Sigmoid colon (tissue), 3 donors: ENCODE measurements around the gene CENPP.

Source experiments
- POLR2A ChIP-seq, 2 donors: fragments of 450-650 bp; IDR thresholded peaks; one replicate each; pipeline ENCODE4 v1.6.1; 2016; ENCODE audit warnings: antibody characterized with exemption in 2 of 2, mild to moderate bottlenecking in 2 of 2, moderate library complexity in 2 of 2
- TF ChIP-seq, protein P1 (sequence below), 4 experiments: fragments of 450-650 bp in 3 of 4; fragments of 200-600 bp in 1 of 4; IDR thresholded peaks; one replicate each; pipeline ENCODE4 v1.5.1; 2016 to 2019; ENCODE audit warnings: antibody characterized with exemption in 4 of 4, mild to moderate bottlenecking in 3 of 4, moderate library complexity in 2 of 4

DNA sequence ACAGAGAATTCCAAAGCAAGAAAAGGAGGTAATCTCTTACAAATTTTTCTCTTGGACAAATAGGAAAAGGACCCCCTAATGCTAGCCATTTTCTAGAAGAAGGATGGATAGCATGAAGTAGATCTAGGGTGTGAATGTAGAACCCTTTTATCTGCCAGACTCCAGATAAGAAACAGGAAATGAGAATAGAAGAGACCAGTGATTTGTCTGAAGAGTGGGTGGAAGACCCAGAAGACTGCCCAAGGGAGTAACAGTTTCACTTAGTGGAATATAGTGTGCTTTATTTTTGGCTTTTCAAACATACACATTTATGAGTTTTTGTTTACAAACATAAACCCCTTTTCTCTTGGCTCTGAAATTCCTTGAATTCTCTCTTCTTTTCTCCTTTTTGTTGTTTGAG is 185.0 kb downstream of the CENPP start:
- TF ChIP-seq, protein P1, sequence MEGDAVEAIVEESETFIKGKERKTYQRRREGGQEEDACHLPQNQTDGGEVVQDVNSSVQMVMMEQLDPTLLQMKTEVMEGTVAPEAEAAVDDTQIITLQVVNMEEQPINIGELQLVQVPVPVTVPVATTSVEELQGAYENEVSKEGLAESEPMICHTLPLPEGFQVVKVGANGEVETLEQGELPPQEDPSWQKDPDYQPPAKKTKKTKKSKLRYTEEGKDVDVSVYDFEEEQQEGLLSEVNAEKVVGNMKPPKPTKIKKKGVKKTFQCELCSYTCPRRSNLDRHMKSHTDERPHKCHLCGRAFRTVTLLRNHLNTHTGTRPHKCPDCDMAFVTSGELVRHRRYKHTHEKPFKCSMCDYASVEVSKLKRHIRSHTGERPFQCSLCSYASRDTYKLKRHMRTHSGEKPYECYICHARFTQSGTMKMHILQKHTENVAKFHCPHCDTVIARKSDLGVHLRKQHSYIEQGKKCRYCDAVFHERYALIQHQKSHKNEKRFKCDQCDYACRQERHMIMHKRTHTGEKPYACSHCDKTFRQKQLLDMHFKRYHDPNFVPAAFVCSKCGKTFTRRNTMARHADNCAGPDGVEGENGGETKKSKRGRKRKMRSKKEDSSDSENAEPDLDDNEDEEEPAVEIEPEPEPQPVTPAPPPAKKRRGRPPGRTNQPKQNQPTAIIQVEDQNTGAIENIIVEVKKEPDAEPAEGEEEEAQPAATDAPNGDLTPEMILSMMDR (IDR thresholded peaks at IDR 0.05), result no peak
- TF ChIP-seq POLR2A (IDR thresholded peaks at IDR 0.05), result no peak
